Common myeloid progenitor, CD34-positive (primary cell): Measurements from ENCODE around the gene MYOZ2.
A peak's percentile ranks its signal among the peaks of the same experiment; 100 is the strongest.

Experiments
- CTCF ChIA-PET: fragments of 350-600 bp; sonication (Branson Sonifier 250); formaldehyde crosslinking; loops from one replicate; lab custom pipeline; 2021; ENCODE audit warnings: antibody characterized with exemption; lab: Charles Lee
- POLR2A ChIA-PET: fragments of 350-600 bp; sonication (Branson Sonifier 250); formaldehyde crosslinking; loops from one replicate; lab custom pipeline; 2021; ENCODE audit warnings: antibody characterized with exemption; lab: Charles Lee
- DNase-seq, 3 donors: peaks; one replicate each; pipeline versions ENCODE4 v3.0.0 to v3.0.0-alpha.2; 2013
- H3K27ac ChIP-seq, 2 experiments: 1 replicate in 1 of 2; 2 replicates in 1 of 2; pipeline ENCODE4 v1.7.0; 2013; ENCODE audit warnings: inconsistent platforms in 2 of 2, low read length in 2 of 2, mild to moderate bottlenecking in 2 of 2, low read depth in 1 of 2, moderate library complexity in 1 of 2; ENCODE audit not compliant: severe bottlenecking in 2 of 2, insufficient read depth in 1 of 2, poor library complexity in 1 of 2
- H3K27me3 ChIP-seq, 5 experiments: replicated peaks in 2 of 5; 1 replicate in 3 of 5; 2 replicates in 2 of 5; pipeline versions ENCODE4 v1.6.1 to v1.7.0; 2013; ENCODE audit warnings: low read length in 4 of 5, mild to moderate bottlenecking in 2 of 5, moderate library complexity in 2 of 5, inconsistent platforms in 1 of 5; ENCODE audit not compliant: insufficient read depth in 5 of 5, control insufficient read depth in 4 of 5
- H3K36me3 ChIP-seq, 4 experiments: 1 replicate in 2 of 4; 2 replicates in 2 of 4; pipeline versions ENCODE4 v1.6.1 to v1.7.0; 2013; ENCODE audit warnings: low read length in 3 of 4, control low read depth in 1 of 4, mild to moderate bottlenecking in 1 of 4; ENCODE audit not compliant: control insufficient read depth in 4 of 4, insufficient read depth in 4 of 4
- H3K4me1 ChIP-seq, 4 experiments: 1 replicate in 3 of 4; 2 replicates in 1 of 4; pipeline versions ENCODE4 v1.6.1 to v1.7.1; 2013; ENCODE audit warnings: low read length in 3 of 4, mild to moderate bottlenecking in 3 of 4, control low read depth in 1 of 4, inconsistent platforms in 1 of 4, moderate library complexity in 1 of 4; ENCODE audit not compliant: control insufficient read depth in 4 of 4, insufficient read depth in 4 of 4; ENCODE audit errors: control extremely low read depth in 1 of 4
- H3K4me3 ChIP-seq, 7 experiments: 1 replicate in 4 of 7; 2 replicates in 3 of 7; pipeline versions ENCODE4 v1.5.1 to v1.7.0; 2013; ENCODE audit warnings: mild to moderate bottlenecking in 7 of 7, low read length in 6 of 7, moderate library complexity in 6 of 7, inconsistent platforms in 2 of 7, low read depth in 2 of 7, control low read depth in 1 of 7; ENCODE audit not compliant: insufficient read depth in 4 of 7, control insufficient read depth in 1 of 7; ENCODE audit errors: extremely low read depth in 1 of 7
- H3K9me3 ChIP-seq, 5 experiments: 1 replicate in 4 of 5; 2 replicates in 1 of 5; pipeline versions ENCODE4 v1.6.1 to v1.7.1; 2013; ENCODE audit warnings: low read length in 4 of 5, mild to moderate bottlenecking in 2 of 5, inconsistent platforms in 1 of 5, low read depth in 1 of 5, moderate library complexity in 1 of 5; ENCODE audit not compliant: control insufficient read depth in 4 of 5, insufficient read depth in 2 of 5; ENCODE audit errors: control extremely low read depth in 1 of 5
- WGBS: methylation state at CpG from one replicate; pipeline ENCODE4 v1.1.5; 2013; ENCODE audit not compliant: insufficient coverage; 5-methylcytosine and 5-hydroxymethylcytosine counted together

MYOZ2 gene

GRCh38 chr4:119099227-119099810 is 36.3 kb upstream of the MYOZ2 start:
- DNase-seq: no peak
- POLR2A ChIA-PET: no interaction called here
- Histone ChIP-seq H3K4me1 (peaks cover 0 to 7% (median 2%) of the 10 kb centered on the region in 4 experiments), H3K27ac (no peak overlapping the region), H3K27me3 (no peaks in the 10 kb centered on the region), H3K9me3 (no peaks in the 10 kb centered on the region), H3K36me3 (no peaks in the 10 kb centered on the region), H3K4me3 (no peak overlapping the region)
- CTCF ChIA-PET: no interaction called here
- no CpG with 5 or more reads among the region's 1 CpG for WGBS

GRCh38 chr4:119100655-119101054 is 35.0 kb upstream of the MYOZ2 start:
- ChIA-PET POLR2A (no interaction called here), CTCF (no interaction called here)
- H3K36me3 ChIP-seq: no peaks in the 10 kb centered on the region
- WGBS: no CpG with 5 or more reads among the region's 1 CpG
- H3K27me3 ChIP-seq: no peaks in the 10 kb centered on the region
- H3K4me1 ChIP-seq: peaks cover 0 to 19% (median 4%) of the 10 kb centered on the region in 4 experiments
- DNase-seq: no peak
- H3K9me3 ChIP-seq: no peaks in the 10 kb centered on the region
- no peak overlapping the region for H3K4me3 ChIP-seq
- H3K27ac ChIP-seq: no peak overlapping the region

- CTCF ChIA-PET: interaction anchor here (0.8 to 1.1 kb wide), 2 partner anchors 13 to 61 kb away, joined by 3 to 4 read pairs; no protein-coding TSS in a partner anchor
- POLR2A ChIA-PET: no interaction called here
Observed at GRCh38 chr4:119103263-119103662, 32.4 kb upstream of the MYOZ2 start.

GRCh38 chr4:119104644-119105273 is 30.9 kb upstream of the MYOZ2 start:
- Histone ChIP-seq H3K36me3 (no peaks in the 10 kb centered on the region), H3K4me1 (peaks cover 0 to 32% (median 8%) of the 10 kb centered on the region in 4 experiments), H3K27me3 (no peaks in the 10 kb centered on the region), H3K9me3 (no peaks in the 10 kb centered on the region), H3K27ac (no peak overlapping the region), H3K4me3 (peak overlapping the region in 1 of 7 experiments; percentile 7)
- WGBS: 97% methylated on average over 3 of the region's 4 CpGs
- ChIA-PET POLR2A (no interaction called here), CTCF (interaction anchor here (1.9 kb wide), 1 partner anchor 65 kb away, joined by 4 read pairs; no protein-coding TSS in a partner anchor)
- DNase-seq: no peak

More at GRCh38 chr4:119103263-119103662, 32.4 kb upstream of the MYOZ2 start:
- 81% methylated on average over 2 of the region's 2 CpGs for WGBS
- no peak overlapping the region for H3K27ac ChIP-seq
- H3K4me3 ChIP-seq: no peak overlapping the region
- H3K27me3 ChIP-seq: no peaks in the 10 kb centered on the region
- peaks cover 0 to 32% (median 8%) of the 10 kb centered on the region in 4 experiments for H3K4me1 ChIP-seq
- no peaks in the 10 kb centered on the region for H3K9me3 ChIP-seq
- no peaks in the 10 kb centered on the region for H3K36me3 ChIP-seq
- peak; percentile 40 to 76 (median 71) for DNase-seq

GRCh38 chr4:119105605-119106004 is 30.0 kb upstream of the MYOZ2 start:
- no CpG with 5 or more reads among the region's 1 CpG for WGBS
- ChIA-PET CTCF (interaction anchor here (1.2 to 1.9 kb wide), 2 partner anchors 19 to 66 kb away, joined by 3 to 4 read pairs; no protein-coding TSS in a partner anchor), POLR2A (no interaction called here)
- no peaks in the 10 kb centered on the region for H3K27me3 ChIP-seq
- H3K4me3 ChIP-seq: peak overlapping the region in 1 of 7 experiments; percentile 8
- H3K9me3 ChIP-seq: no peaks in the 10 kb centered on the region
- DNase-seq: no peak
- no peak overlapping the region for H3K27ac ChIP-seq
- H3K4me1 ChIP-seq: peaks cover 0 to 32% (median 8%) of the 10 kb centered on the region in 4 experiments
- H3K36me3 ChIP-seq: no peaks in the 10 kb centered on the region

- Histone ChIP-seq H3K4me1 (peaks cover 0 to 32% (median 8%) of the 10 kb centered on the region in 4 experiments), H3K9me3 (no peaks in the 10 kb centered on the region), H3K27me3 (no peaks in the 10 kb centered on the region), H3K36me3 (no peaks in the 10 kb centered on the region), H3K4me3 (no peak overlapping the region), H3K27ac (no peak overlapping the region)
- DNase-seq: no peak
- 100% methylated on average over 4 of the region's 4 CpGs for WGBS
- ChIA-PET POLR2A (no interaction called here), CTCF (interaction anchor here (1.2 to 1.9 kb wide), 3 partner anchors 18 to 67 kb away, joined by 3 to 4 read pairs (median 3); no protein-coding TSS in a partner anchor)
Observed at GRCh38 chr4:119106036-119107000, 29.3 kb upstream of the MYOZ2 start.
